K562 (cell line): Measurements from ENCODE around the gene MRPL38. TPM values are rescaled to one million over a fixed set of nuclear protein-coding genes. Genes with fewer than 3 reads are reported as not detected.

Experiments
- ATAC-seq: fragments of 200-7000 bp; cut with Tn5 transposase; 3 replicates; pipeline ENCODE4 v1.9.1; 2020; ENCODE audit warnings: moderate library complexity
- BruUV-seq: library from RNA; stranded (reverse); fragments of 400-500 nt; replicated peaks from 2 replicates; lab custom pipeline; 2021; lab: Mats Ljungman, UMichigan
- CTCF ChIA-PET: fragments of 300-600 bp; formaldehyde crosslinking; extraction: SDS; loops from one replicate; lab custom pipeline; 2021; ENCODE audit warnings: low intra/inter-chr PET ratio; lab: Yijun Ruan, JAX
- POLR2A ChIA-PET: fragments of 300-600, 350-650 bp; sonication (Branson Sonifier 250); formaldehyde crosslinking; extraction: SDS; loops from one replicate; lab custom pipeline; 2021; ENCODE audit warnings: antibody characterized with exemption, inconsistent platforms; lab: Yijun Ruan, JAX
- DNase-seq, 4 experiments: peaks; one replicate each; pipeline versions ENCODE4 v3.0.0 to v3.0.0-alpha.2; 2011 to 2018; ENCODE audit warnings: low spot score in 3 of 4, mixed read lengths in 3 of 4; ENCODE audit errors: extremely low read depth in 1 of 4
- FAIRE-seq: peaks from 2 replicates; lab custom pipeline; 2011; peaks lifted over from hg19 to GRCh38; lab: Jason Lieb, UNC
- H2AFZ ChIP-seq: 2 replicates; pipeline ENCODE4 v1.6.0; 2011; ENCODE audit warnings: low read depth, low read length, control low read depth, inconsistent platforms
- H3K27ac ChIP-seq: fragments of 200-600 bp; 3 replicates; pipeline ENCODE4 v1.8.0; 2011; ENCODE audit warnings: low read depth, mild to moderate bottlenecking, control low read depth, inconsistent platforms, low read length, moderate library complexity, mixed read lengths; ENCODE audit errors: extremely low read depth
- H3K27me3 ChIP-seq, 2 experiments: fragments of 300-600 bp in 1 of 2; 2 replicates in 1 of 2; 3 replicates in 1 of 2; pipeline versions ENCODE4 v1.6.0 to v1.8.0; 2011; ENCODE audit warnings: inconsistent platforms in 2 of 2, low read length in 2 of 2, mild to moderate bottlenecking in 1 of 2, mixed read lengths in 1 of 2, moderate library complexity in 1 of 2; ENCODE audit not compliant: control insufficient read depth in 2 of 2, insufficient read depth in 2 of 2
- H3K36me3 ChIP-seq: fragments of 300-600 bp; 3 replicates; pipeline ENCODE4 v1.8.0; 2011; ENCODE audit warnings: mild to moderate bottlenecking, low read length, inconsistent platforms; ENCODE audit not compliant: control insufficient read depth, insufficient read depth
- H3K4me1 ChIP-seq, 2 experiments: fragments of 200-600 bp in 1 of 2; replicated peaks in 1 of 2; 2 replicates in 1 of 2; 3 replicates in 1 of 2; pipeline versions ENCODE4 v1.5.1 to v1.8.0; 2011; ENCODE audit warnings: inconsistent platforms in 2 of 2, low read length in 2 of 2, mild to moderate bottlenecking in 1 of 2, mixed read lengths in 1 of 2, moderate library complexity in 1 of 2; ENCODE audit not compliant: control insufficient read depth in 2 of 2, insufficient read depth in 2 of 2
- H3K4me2 ChIP-seq: 2 replicates; pipeline ENCODE4 v1.6.1; 2011; ENCODE audit warnings: low read length, control low read depth, inconsistent platforms, mixed read lengths; ENCODE audit not compliant: insufficient read depth
- H3K4me3 ChIP-seq: fragments of 200-600 bp; sonication (generic), shearing (Covaris generic); 2 replicates; pipeline ENCODE4 v1.5.1; 2016; ENCODE audit warnings: control low read depth, inconsistent platforms
- H3K79me2 ChIP-seq: fragments of 200-600 bp; 3 replicates; pipeline ENCODE4 v1.8.0; 2011; ENCODE audit warnings: low read length, inconsistent platforms; ENCODE audit not compliant: control insufficient read depth, insufficient read depth
- H3K9ac ChIP-seq, 2 experiments: 2 replicates each; pipeline versions ENCODE4 v1.6.0 to v1.6.1; 2011; ENCODE audit warnings: low read depth in 2 of 2, low read length in 2 of 2, control low read depth in 1 of 2, inconsistent platforms in 1 of 2, mild to moderate bottlenecking in 1 of 2, mixed read lengths in 1 of 2; ENCODE audit not compliant: insufficient read depth in 1 of 2
- H3K9me1 ChIP-seq: one replicate; pipeline ENCODE4 v1.6.0; 2011; ENCODE audit warnings: inconsistent platforms, mild to moderate bottlenecking, low read length, moderate library complexity; ENCODE audit not compliant: control insufficient read depth, insufficient read depth
- H3K9me3 ChIP-seq: replicated peaks from 2 replicates; pipeline ENCODE4 v1.5.1; 2011; ENCODE audit warnings: low read depth, low read length, inconsistent platforms; ENCODE audit not compliant: control insufficient read depth, insufficient read depth
- H4K20me1 ChIP-seq: replicated peaks from 2 replicates; pipeline ENCODE4 v1.6.1; 2011; ENCODE audit warnings: low read length, inconsistent platforms, mixed read lengths; ENCODE audit not compliant: control insufficient read depth, insufficient read depth
- BCOR ChIP-seq: fragments of 450-650 bp; IDR thresholded peaks from 2 replicates; pipeline ENCODE4 v1.6.1; 2016
- BRD9 ChIP-seq: fragments of 450-650 bp; IDR thresholded peaks from 2 replicates; pipeline ENCODE4 v1.6.1; 2018; ENCODE audit warnings: low read depth; ENCODE audit not compliant: partially characterized antibody
- CREB1 ChIP-seq, 2 experiments: sonication (generic) in 1 of 2; formaldehyde crosslinking in 1 of 2; IDR thresholded peaks; 2 replicates each; pipeline versions ENCODE4 v1.6.1 to v1.8.0; 2012 to 2022; ENCODE audit warnings: inconsistent platforms in 1 of 2, mild to moderate bottlenecking in 1 of 2, missing genetic modification reagents in 1 of 2, moderate library complexity in 1 of 2
- CREB5 ChIP-seq: fragments of 250-450 bp; sonication (Bioruptor Pico); IDR thresholded peaks from 2 replicates; pipeline ENCODE4 v1.5.0; 2020; ENCODE audit warnings: mild to moderate bottlenecking
- E2F4 ChIP-seq: sonication (generic); formaldehyde crosslinking; IDR thresholded peaks from 2 replicates; pipeline ENCODE4 v1.8.0; 2022; ENCODE audit warnings: mild to moderate bottlenecking, low read depth, missing genetic modification reagents
- E2F5 ChIP-seq: sonication (generic); formaldehyde crosslinking; IDR thresholded peaks from 2 replicates; pipeline ENCODE4 v1.8.0; 2022; ENCODE audit warnings: mild to moderate bottlenecking, missing genetic modification reagents
- GABPB2 ChIP-seq: fragments of 250-450 bp; sonication (Bioruptor Pico); conservative IDR thresholded peaks from 2 replicates; pipeline ENCODE4 v1.5.1; 2021; ENCODE audit warnings: mild to moderate bottlenecking
- KDM1A ChIP-seq, 2 experiments: fragments of 450-650 bp; IDR thresholded peaks; 2 replicates each; pipeline ENCODE4 v1.6.1; 2016; ENCODE audit warnings: mild to moderate bottlenecking in 2 of 2
- MAFK ChIP-seq: IDR thresholded peaks from 2 replicates; pipeline ENCODE4 v1.6.1; 2011; ENCODE audit warnings: low read length, improper control_type of control experiment
- MYNN ChIP-seq, 2 experiments: sonication (generic); formaldehyde crosslinking in 1 of 2; IDR thresholded peaks; 2 replicates each; pipeline versions ENCODE4 v1.5.0 to v1.6.1; 2016 to 2020; ENCODE audit warnings: antibody characterized with exemption in 1 of 2, missing genetic modification reagents in 1 of 2
- USF2 ChIP-seq: sonication (generic); formaldehyde crosslinking; IDR thresholded peaks from 2 replicates; pipeline ENCODE4 v1.5.0; 2020; ENCODE audit warnings: missing genetic modification reagents
- ZNF232 ChIP-seq: sonication (generic); formaldehyde crosslinking; IDR thresholded peaks from 2 replicates; pipeline ENCODE4 v1.8.0; 2022; ENCODE audit warnings: mild to moderate bottlenecking, missing genetic modification reagents
- ZNF24 ChIP-seq: fragments of 450-650 bp; IDR thresholded peaks from 2 replicates; pipeline ENCODE4 v1.6.1; 2016
- WGBS: fragments of 100-300 bp; shearing (Covaris generic); methylation state at CpG from one replicate; pipeline ENCODE4 v1.1.6; 2016; ENCODE audit warnings: low coverage, mixed read lengths; ENCODE audit not compliant: insufficient coverage; ENCODE audit errors: missing lambda C conversion rate; 5-methylcytosine and 5-hydroxymethylcytosine counted together
- in situ Hi-C: fragments of 300-500 bp; cut with MboI; formaldehyde crosslinking; loops from 4 replicates; pipeline ENCODE4 v1.15.0; 2018; ENCODE audit warnings: inconsistent platforms, mixed read lengths
- intact Hi-C: fragments of 100-400 bp; cut with micrococcal nuclease; formaldehyde crosslinking; loops from 2 replicates; pipeline ENCODE4 v1.14.2; 2022
- polyA plus RNA-seq, 8 experiments: library from polyadenylated mRNA; depleted of rRNA in 4 of 8; stranded (reverse) in 5 of 8; unstranded in 3 of 8; fragments of >200 nt; fragmentation: Nextera tagmentation in 2 of 8; fragmentation: Illumina TruSeq in 1 of 8; extraction: Ambion mirVana in 2 of 8; extraction: Trizol in 1 of 8; gene quantifications; 2 replicates each; pipeline versions ENCODE4 v1.2.1 to v1.2.3, GENCODE V29; 2011 to 2014; ENCODE audit warnings: inconsistent platforms in 1 of 8, missing spikeins in 1 of 8
- total RNA-seq, 7 experiments: library from RNA; depleted of rRNA in 6 of 7; stranded (reverse); fragments of >200 nt in 6 of 7; fragmentation: Illumina TruSeq in 2 of 7; extraction: Trizol in 2 of 7; gene quantifications; 2 replicates each; pipeline versions ENCODE4 v1.2.1 to v1.2.3, GENCODE V29; 2011 to 2021; ENCODE audit warnings: low replicate concordance in 1 of 7

Gene MRPL38
- total and polyA plus RNA-seq, 9 of the 15 experiments (the other 6 are each of a cell fraction or from before 2014, with no cell fraction given), result 4.5 to 154 (median 48.5) TPM

- Histone ChIP-seq H3K79me2 (no peaks in the 10 kb centered on the region), H4K20me1 (no peaks in the 10 kb centered on the region), H3K4me3 (no peak overlapping the region), H3K9ac (peak overlapping the region in 1 of 2 experiments; percentile 76; a peak in 2 of 4 replicates), H3K4me2 (no peak overlapping the region), H3K9me3 (no peaks in the 10 kb centered on the region), H3K36me3 (no peaks in the 10 kb centered on the region), H3K9me1 (no peaks in the 10 kb centered on the region), H3K27me3 (no peaks in the 10 kb centered on the region), H2AFZ (no peak overlapping the region), H3K27ac (no peak overlapping the region), H3K4me1 (peaks cover 10 to 75% of the 10 kb centered on the region in 2 experiments)
- in situ Hi-C loops (no loop called here), intact Hi-C loops (no loop called here)
- FAIRE-seq, result no peak
- DNase-seq, result peak in 1 of 4 experiments; percentile 3
- TF ChIP-seq CREB5 (CRISPR knock-in tag), result no peak
- TF ChIP-seq ZNF232, result no peak
- TF ChIP-seq BCOR, result peak; percentile 66
- no peak for TF ChIP-seq CREB1 (IDR thresholded peaks at IDR 0.05)
- no peak for TF ChIP-seq CREB1 (CRISPR knock-in tag; IDR thresholded peaks at IDR 0.05)
- no peak for TF ChIP-seq E2F5 (CRISPR knock-in tag)
- no peak for TF ChIP-seq MAFK
- peak in 1 of 2 experiments; percentile 32; a peak in 1 of 4 replicates for TF ChIP-seq KDM1A (IDR thresholded peaks at IDR 0.05)
- no peak for TF ChIP-seq BRD9
- no peak for TF ChIP-seq USF2
- no peak for TF ChIP-seq E2F4 (CRISPR knock-in tag)
- no peak for TF ChIP-seq MYNN (IDR thresholded peaks at IDR 0.05)
- TF ChIP-seq MYNN (CRISPR knock-in tag; IDR thresholded peaks at IDR 0.05), result no peak
- peak; percentile 74 for TF ChIP-seq ZNF24
- TF ChIP-seq GABPB2 (CRISPR knock-in tag), result no peak
- ChIA-PET CTCF (no interaction called here), POLR2A (interaction anchor here (0.6 to 15.8 kb wide), 9 partner anchors 11 to 105 kb away, joined by 3 to 169 read pairs (median 4); partner anchors contain the start of genes ACOX1, TEN1, TRIM65 and WBP2)
- BruUV-seq, result no TSS peak
- ATAC-seq, result no peak
- WGBS, result 65% methylated on average over 11 of the region's 11 CpGs
Measured at GRCh38 chr17:75873587-75874322, 30.9 kb downstream of the MRPL38 start.
